Mammary epithelial cell (primary cell): ENCODE measurements around the gene PARP8.
"Not testable (repeated sequence)": the region's sequence is repeated elsewhere in the genome, so short reads cannot be mapped to it uniquely, and the experiment has no call there.

ENCODE experiments used
- EZH2 ChIP-seq: IDR thresholded peaks from 2 replicates; pipeline ENCODE4 v1.6.1; 2012; ENCODE audit warnings: low read length, inconsistent platforms, borderline replicate concordance
- TF ChIP-seq, protein P1 (sequence below), 2 donors: IDR thresholded peaks in 1 of 2; conservative IDR thresholded peaks in 1 of 2; 2 replicates each; pipeline ENCODE4 v1.5.1; 2011 to 2012; ENCODE audit warnings: inconsistent platforms in 2 of 2, low read length in 2 of 2, mild to moderate bottlenecking in 2 of 2, control low read depth in 1 of 2, low read depth in 1 of 2; ENCODE audit not compliant: insufficient read depth in 1 of 2; ENCODE audit errors: extremely low read depth in 1 of 2

DNA sequence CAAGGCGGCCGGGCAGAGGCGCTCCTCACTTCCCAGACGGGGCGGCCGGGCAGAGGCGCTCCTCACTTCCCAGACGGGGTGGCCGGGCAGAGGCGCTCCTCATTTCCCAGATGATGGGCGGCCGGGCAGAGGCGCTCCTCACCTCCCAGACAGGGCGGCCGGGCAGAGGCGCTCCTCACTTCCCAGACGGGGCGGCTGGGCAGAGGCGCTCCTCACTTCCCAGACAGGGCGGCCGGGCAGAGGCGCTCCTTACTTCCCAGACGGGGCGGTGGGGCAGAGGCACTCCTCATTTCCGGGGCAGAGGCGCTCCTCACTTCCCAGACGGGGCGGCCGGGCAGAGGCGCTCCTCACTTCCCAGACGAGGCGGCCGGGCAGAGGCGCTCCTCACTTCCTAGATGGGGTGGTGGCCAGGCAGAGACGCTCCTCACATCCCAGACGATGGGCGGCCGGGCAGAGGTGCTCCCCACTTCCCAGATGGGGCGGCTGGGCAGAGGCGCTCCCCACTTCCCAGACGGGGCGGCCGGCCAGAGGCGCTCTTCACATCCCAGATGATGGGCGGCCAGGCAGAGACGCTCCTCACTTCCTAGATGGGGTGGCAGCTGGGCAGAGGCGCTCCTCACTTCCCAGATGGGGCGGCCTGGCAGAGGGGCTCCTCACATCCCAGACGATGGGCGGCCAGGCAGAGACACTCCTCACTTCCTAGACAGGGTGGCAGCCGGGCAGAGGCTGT is 108.2 kb downstream of the PARP8 start:
- TF ChIP-seq, protein P1, sequence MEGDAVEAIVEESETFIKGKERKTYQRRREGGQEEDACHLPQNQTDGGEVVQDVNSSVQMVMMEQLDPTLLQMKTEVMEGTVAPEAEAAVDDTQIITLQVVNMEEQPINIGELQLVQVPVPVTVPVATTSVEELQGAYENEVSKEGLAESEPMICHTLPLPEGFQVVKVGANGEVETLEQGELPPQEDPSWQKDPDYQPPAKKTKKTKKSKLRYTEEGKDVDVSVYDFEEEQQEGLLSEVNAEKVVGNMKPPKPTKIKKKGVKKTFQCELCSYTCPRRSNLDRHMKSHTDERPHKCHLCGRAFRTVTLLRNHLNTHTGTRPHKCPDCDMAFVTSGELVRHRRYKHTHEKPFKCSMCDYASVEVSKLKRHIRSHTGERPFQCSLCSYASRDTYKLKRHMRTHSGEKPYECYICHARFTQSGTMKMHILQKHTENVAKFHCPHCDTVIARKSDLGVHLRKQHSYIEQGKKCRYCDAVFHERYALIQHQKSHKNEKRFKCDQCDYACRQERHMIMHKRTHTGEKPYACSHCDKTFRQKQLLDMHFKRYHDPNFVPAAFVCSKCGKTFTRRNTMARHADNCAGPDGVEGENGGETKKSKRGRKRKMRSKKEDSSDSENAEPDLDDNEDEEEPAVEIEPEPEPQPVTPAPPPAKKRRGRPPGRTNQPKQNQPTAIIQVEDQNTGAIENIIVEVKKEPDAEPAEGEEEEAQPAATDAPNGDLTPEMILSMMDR (conservative IDR thresholded peaks at IDR 0.05 in 1 of 2, IDR thresholded peaks at IDR 0.05 in 1 of 2; ENCODE audit: extremely low read depth in 1 of 2, insufficient read depth in 1 of 2, low read depth in 1 of 2, low read length in 2 of 2) = not testable (repeated sequence)
- not testable (repeated sequence) for TF ChIP-seq EZH2
